ENCODE results near the gene LY86.

The LY86 gene

DNA sequence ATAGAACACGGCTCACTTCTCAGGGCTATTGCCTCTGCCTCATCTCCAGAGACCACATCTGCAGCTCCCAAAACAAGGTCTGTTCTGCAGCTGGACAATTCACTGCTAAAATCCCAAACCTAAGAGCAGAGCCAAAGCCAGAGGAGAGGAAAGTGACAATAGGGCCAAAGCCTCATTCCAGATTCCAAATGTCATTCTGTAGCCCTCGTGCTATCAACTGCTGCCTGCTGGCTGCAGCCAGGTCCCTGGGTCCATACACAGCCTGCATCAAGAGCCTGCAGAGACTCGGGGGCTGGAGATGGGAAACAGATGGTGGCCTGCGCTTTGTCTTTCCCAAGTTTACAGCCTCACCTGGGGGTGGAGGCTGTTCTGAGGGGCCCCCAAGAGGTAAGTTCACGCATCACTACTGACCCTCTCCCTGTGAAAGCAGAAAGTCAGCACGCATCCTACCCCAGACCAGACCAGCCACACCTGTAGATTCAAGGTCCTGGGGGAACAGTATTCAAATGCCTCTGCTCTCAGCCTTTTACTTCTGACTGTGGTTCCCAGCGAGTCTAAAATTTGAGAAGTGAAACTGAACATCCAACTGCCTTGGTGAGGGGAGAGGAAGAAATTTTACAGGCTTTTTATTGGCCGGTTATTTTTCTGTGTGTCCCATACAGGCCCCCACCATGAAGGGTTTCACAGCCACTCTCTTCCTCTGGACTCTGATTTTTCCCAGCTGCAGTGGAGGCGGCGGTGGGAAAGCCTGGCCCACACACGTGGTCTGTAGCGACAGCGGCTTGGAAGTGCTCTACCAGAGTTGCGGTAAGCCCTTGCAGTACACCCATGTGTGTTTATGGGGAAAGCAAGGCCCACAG, at the start of gene LY86:
LY86 (plus strand) TSS at position 657 of the 860 bp plus-strand sequence; CDS start at position 672, 15 bp downstream.
- Mint-ChIP-seq H3K36me3 (peaks cover 50% of the 10 kb centered on the region), H3K4me1 (peaks cover 95% of the 10 kb centered on the region), H3K9me3 (peaks cover 5% of the 10 kb centered on the region), H3K27me3 (no peaks in the 10 kb centered on the region), H3K27ac (peak within 1 kb of the TSS; percentile 99), H3K4me3 (peak within 1 kb of the TSS; percentile 74)
- DNase-seq: peak; percentile 58
- CTCF ChIA-PET: interaction anchor here (0.7 to 1.2 kb wide), 4 partner anchors 17 to 139 kb away, joined by 3 read pairs; no protein-coding TSS in a partner anchor

DNA sequence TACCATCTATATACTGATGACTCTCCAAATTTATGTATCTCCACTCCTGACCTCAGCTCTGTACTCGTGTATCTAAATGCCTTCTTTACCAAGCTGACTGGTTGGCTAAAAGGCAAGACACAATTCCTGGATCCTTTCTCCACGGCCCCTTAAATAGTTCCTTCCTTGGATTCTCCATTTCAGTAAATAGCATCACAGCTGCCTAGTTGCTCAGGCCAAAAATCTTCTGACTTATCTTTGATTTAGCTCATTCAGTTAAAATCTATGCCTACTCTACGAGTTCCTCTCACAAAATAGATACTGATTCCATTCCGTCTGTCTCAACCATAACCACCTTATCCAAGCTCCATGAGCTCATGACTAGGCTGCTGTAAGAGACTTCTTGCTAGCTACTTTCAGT, 49.5 kb upstream of the LY86 start:
- DNase-seq: no peak
- Mint-ChIP-seq H3K27me3 (peaks cover 57% of the 10 kb centered on the region), H3K4me3 (no peak overlapping the region), H3K4me1 (peaks cover 10% of the 10 kb centered on the region), H3K36me3 (peaks cover 1% of the 10 kb centered on the region), H3K27ac (no peak overlapping the region), H3K9me3 (no peaks in the 10 kb centered on the region)
- CTCF ChIA-PET: no interaction called here

DNA sequence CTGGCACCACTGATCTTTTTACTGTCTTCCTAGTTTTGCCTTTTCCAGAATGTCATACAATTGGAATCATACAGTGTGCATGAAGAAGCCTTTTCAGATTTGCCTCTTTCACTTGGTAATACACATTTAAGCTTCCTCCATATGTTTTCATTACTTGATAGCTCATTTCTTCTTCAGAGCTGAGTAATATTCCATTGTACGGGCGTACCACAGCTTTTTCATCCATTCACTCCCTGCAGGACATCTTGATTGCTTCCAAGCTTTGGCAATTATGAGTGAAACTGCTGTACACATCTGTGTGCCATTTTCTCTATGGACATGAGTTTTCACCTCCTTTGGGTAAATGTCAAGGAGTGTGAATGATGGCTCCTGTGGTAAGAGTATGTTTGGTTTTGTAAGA, 46.2 kb upstream of the LY86 start:
- H3K36me3 Mint-ChIP-seq: no peaks in the 10 kb centered on the region
- no peak for DNase-seq
- CTCF ChIA-PET: no interaction called here
- peaks cover 78% of the 10 kb centered on the region for H3K27me3 Mint-ChIP-seq
- no peaks in the 10 kb centered on the region for H3K9me3 Mint-ChIP-seq
- no peak overlapping the region for H3K27ac Mint-ChIP-seq
- H3K4me1 Mint-ChIP-seq: peaks cover 19% of the 10 kb centered on the region
- no peak overlapping the region for H3K4me3 Mint-ChIP-seq

DNA sequence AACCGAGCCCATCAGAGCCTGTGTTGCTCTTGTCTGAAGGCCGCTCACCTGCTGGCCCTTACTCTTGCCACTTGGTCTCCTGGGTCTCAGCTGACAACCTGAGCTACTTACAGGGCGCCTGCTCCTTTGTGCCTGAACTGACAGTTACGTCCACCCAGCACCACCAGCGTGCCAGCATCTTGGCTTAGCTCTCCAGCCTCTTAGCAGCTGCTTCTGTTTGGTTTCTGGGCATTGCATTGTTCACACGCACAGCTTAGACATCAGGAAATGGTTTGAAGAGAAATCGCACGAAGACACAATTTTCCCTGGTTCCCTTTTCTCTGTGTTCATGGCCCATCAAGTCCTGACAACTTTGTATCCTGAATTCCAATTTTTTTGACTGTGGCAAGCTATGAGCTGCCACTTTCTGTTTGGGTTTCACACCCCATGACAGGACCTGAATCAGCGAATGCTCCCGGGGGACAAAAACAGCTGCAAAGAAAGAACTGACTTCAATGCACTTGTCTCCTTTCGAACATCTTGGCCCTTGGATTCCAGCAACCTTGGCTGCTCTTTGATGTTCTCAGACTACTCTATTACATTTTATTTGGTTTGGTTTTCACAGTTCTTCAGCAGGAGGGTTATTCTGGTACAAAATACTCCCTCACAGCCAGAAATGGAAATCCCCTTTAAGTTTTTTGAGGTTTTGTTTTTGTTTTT, 45.2 kb upstream of the LY86 start:
- H3K27ac Mint-ChIP-seq: no peak overlapping the region
- H3K27me3 Mint-ChIP-seq: peaks cover 82% of the 10 kb centered on the region
- CTCF ChIA-PET: interaction anchor here (0.6 kb wide), 1 partner anchor 978 kb away, joined by 4 read pairs; no protein-coding TSS in a partner anchor
- DNase-seq: no peak
- no peaks in the 10 kb centered on the region for H3K36me3 Mint-ChIP-seq
- H3K4me1 Mint-ChIP-seq: peaks cover 20% of the 10 kb centered on the region
- no peaks in the 10 kb centered on the region for H3K9me3 Mint-ChIP-seq
- H3K4me3 Mint-ChIP-seq: no peak overlapping the region

DNA sequence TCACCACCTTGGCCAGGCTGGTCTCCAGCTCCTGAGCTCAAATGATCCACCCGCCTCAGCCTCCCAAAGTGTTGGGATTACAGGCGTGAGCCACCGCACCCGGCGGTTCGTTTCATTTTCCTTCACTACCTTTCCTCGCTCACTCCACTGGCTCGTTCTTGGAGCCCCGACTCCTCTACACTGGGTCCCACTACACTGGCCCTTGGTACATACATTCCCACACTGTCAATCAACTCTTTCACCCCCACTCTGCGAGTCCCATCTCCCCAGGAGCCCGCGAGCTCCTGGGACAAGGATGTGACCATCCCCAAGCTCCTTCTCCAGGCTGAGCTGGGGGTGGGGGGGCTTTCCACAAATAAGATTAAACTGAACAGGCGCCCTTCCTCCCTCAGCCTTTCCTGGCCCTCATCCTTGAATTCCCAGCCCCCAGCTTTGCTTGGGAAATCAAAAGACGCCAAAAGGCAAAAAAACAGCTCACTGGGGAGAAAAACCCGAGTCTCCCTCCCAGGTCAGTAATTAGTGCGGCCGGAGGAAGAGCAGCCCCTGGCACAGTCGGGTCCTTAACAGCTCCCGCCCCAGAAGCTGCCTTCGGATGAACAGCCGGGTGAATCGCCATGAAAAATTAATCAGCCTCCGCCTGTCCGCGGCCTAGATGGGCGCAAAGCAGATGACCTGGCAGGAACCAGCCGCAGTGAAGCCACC, 42.8 kb upstream of the LY86 start:
- Mint-ChIP-seq H3K9me3 (no peaks in the 10 kb centered on the region), H3K4me3 (no peak overlapping the region), H3K36me3 (no peaks in the 10 kb centered on the region), H3K27ac (no peak overlapping the region), H3K27me3 (peaks cover 93% of the 10 kb centered on the region), H3K4me1 (peaks cover 14% of the 10 kb centered on the region)
- CTCF ChIA-PET: interaction anchor here (0.6 to 4.2 kb wide), 5 partner anchors 8 to 1571 kb away, joined by 3 to 36 read pairs (median 5); no protein-coding TSS in a partner anchor
- DNase-seq: no peak

DNA sequence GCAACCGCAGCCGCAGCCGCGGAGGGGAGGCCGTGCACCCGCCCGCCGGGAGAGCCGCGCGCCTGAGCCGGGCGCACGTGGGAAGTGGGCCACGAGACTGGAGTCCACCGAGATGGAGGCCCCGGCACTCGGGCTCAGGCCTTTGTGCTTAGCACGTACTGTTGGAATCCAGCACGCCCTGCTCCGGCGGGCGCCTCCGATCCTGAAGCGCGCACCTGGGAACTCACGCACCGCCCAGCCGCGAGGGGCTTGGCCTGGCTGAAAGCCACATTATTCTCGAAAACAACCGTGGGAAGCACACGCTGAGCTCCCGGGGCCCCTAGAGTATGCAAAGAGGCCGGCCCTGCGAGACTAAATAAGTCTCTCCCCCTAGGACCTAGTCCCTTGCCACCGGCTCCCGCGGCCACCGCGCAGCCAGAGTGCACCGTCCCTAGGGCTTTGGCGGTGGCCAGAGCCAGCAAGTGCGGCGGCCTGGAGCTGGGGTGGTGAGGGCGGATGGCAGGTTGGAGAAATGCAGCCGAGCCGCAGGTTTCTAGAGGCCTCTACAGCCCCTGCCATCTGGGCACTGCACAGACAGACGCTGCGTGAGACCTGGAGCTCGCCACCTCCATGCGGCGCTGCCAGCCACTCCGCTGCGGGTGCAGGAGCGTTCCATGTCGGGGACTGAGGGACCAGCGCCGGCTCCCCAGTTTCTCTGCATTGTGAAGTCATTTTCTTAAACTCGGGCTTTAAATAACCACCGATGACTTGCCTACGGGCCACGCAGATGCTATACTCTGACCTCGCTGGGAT, 42.0 kb upstream of the LY86 start:
- peak overlapping the region; percentile 47 for H3K4me3 Mint-ChIP-seq
- CTCF ChIA-PET: interaction anchor here (0.6 to 4.2 kb wide), 20 partner anchors 9 to 1572 kb away, joined by 3 to 36 read pairs (median 3); no protein-coding TSS in a partner anchor
- peak; percentile 59 for DNase-seq
- no peak overlapping the region for H3K27ac Mint-ChIP-seq
- no peaks in the 10 kb centered on the region for H3K36me3 Mint-ChIP-seq
- H3K4me1 Mint-ChIP-seq: peaks cover 14% of the 10 kb centered on the region
- H3K27me3 Mint-ChIP-seq: peaks cover 86% of the 10 kb centered on the region
- no peaks in the 10 kb centered on the region for H3K9me3 Mint-ChIP-seq

DNA sequence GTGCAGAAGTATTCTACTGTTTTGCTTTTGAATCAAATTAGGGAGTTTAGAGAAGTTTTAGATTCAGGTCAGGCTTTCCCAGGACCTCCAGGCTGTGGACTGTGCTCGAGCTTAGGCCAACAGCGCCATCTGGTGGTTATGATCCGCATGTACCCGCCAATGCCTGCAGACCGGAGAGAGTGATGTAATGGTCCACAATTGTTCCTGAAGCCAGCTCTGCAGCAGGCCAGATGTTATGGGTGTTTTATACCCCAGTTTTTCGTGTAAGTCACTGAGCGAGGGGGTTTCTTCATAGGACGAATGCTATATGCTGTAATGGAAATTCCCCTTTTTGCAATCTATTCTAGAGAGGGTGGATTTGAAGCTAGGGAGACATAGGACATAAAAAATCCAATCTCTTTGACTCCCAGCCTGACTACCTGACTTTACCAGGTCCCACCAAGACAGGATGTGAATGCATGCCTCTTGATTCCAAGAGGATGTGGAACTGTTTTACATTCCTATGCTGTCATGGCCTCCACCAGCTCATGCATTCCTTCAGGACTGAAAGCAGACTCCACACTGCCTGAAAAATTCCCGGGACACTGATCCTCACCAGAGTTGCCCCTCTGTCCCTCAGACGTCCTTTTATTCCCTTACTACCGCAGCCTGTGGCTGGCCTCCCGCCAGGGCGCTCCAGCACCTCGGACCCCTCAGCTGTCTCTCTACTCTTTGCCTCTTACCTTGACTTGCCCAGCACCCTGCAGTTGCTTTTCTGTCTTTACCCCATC, 41.2 kb upstream of the LY86 start:
- H3K9me3 Mint-ChIP-seq: no peaks in the 10 kb centered on the region
- H3K4me3 Mint-ChIP-seq: peak overlapping the region; percentile 47
- CTCF ChIA-PET: interaction anchor here (0.6 to 4.2 kb wide), 26 partner anchors 10 to 1404 kb away, joined by 3 to 36 read pairs (median 3); no protein-coding TSS in a partner anchor
- H3K27ac Mint-ChIP-seq: no peak overlapping the region
- peaks cover 85% of the 10 kb centered on the region for H3K27me3 Mint-ChIP-seq
- H3K4me1 Mint-ChIP-seq: peaks cover 14% of the 10 kb centered on the region
- H3K36me3 Mint-ChIP-seq: no peaks in the 10 kb centered on the region
- DNase-seq: peak; percentile 87

DNA sequence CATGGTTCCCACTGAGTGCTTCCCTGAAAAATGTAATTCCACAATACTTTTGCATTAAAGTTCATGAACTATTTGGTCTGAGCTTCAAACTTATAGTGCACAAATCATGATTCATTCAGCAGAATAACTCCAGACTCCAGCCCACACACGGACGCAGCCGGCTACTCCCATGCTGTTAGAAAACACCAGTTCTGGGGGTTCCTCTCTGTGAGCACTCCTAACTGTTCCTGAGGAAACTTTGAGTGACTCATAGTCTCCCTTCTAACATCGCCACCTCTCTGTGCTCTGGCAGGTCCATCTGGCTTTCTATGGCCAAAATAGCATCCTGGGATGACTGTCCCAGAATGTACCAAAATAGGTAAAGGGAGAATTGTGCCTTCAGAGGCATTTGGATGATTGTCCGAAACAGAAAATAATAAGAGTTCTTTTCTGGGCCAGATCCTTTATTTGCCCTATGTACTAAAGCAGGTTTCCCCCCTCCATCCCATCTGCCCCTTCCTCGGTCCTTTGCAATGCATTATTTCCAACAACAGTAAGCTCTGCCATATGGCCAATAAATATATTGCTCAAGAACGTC, 32.3 kb upstream of the LY86 start:
- Mint-ChIP-seq H3K9me3 (no peaks in the 10 kb centered on the region), H3K27me3 (peaks cover 33% of the 10 kb centered on the region), H3K27ac (no peak overlapping the region), H3K36me3 (peaks cover 5% of the 10 kb centered on the region), H3K4me3 (no peak overlapping the region), H3K4me1 (peaks cover 53% of the 10 kb centered on the region)
- no peak for DNase-seq
- CTCF ChIA-PET: interaction anchor here (0.6 to 4.4 kb wide), 14 partner anchors 9 to 315 kb away, joined by 3 to 35 read pairs (median 4); no protein-coding TSS in a partner anchor

DNA sequence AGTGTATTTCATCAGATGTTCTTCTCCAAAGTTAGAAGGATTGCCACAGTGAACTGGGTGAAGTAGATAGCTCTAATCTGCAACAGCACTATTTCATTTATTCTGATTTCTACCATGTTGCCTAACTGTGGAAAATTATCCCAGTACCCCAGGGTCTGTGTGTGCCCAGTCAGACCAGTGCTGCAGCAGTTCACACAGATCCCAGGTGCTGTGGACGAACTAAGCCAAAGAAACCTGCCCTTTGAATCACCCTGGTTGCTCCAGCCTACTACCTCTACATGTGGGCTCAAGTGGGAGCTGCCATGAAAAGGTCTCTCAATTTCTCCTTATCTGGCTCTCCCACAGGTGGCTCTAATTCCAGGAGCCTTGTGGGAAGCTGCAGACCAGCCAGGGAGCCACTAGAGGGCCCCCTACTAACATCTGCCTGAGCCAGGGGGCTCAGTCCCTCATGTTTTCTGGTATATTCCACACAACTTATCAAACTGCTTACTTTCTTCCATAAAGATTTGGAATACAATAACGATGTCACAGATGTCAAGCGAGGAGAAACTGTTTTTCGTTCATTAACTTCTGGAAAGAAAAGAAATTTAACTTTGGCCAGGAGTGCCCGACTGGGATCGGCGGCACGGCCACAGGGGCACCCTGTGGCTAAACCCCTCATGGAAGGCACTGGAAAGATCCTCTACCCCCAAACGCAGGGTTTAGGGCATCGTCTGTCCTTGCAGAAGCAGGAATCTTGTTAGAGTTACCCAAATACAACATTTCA, 31.6 kb upstream of the LY86 start:
- Mint-ChIP-seq H3K4me1 (peaks cover 59% of the 10 kb centered on the region), H3K27ac (no peak overlapping the region), H3K36me3 (peaks cover 8% of the 10 kb centered on the region), H3K9me3 (no peaks in the 10 kb centered on the region), H3K4me3 (no peak overlapping the region), H3K27me3 (peaks cover 29% of the 10 kb centered on the region)
- CTCF ChIA-PET: interaction anchor here (0.6 to 4.4 kb wide), 13 partner anchors 10 to 163 kb away, joined by 3 to 35 read pairs (median 4); no protein-coding TSS in a partner anchor
- DNase-seq: peak; percentile 71

DNA sequence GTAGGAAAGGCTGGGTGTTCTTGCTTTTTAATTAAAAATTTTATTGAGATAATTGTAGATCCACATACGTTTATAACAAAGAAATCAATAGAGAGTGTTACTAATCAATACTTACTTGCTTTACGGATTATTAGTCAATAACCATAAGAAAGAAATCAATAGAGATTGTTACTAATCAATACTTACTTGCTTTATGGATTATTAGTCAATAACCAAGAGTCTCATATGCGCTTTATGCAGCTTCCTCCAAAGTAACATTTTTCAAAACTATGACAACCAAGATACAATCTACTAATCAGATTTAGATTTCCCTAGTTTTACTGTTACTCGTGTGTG, 31.0 kb upstream of the LY86 start:
- DNase-seq: no peak
- H3K36me3 Mint-ChIP-seq: peaks cover 11% of the 10 kb centered on the region
- H3K27ac Mint-ChIP-seq: no peak overlapping the region
- H3K4me1 Mint-ChIP-seq: peaks cover 63% of the 10 kb centered on the region
- CTCF ChIA-PET: interaction anchor here (1.0 to 4.4 kb wide), 11 partner anchors 10 to 122 kb away, joined by 3 to 35 read pairs (median 3); no protein-coding TSS in a partner anchor
- H3K4me3 Mint-ChIP-seq: no peak overlapping the region
- H3K9me3 Mint-ChIP-seq: peaks cover 4% of the 10 kb centered on the region
- H3K27me3 Mint-ChIP-seq: peaks cover 25% of the 10 kb centered on the region

DNA sequence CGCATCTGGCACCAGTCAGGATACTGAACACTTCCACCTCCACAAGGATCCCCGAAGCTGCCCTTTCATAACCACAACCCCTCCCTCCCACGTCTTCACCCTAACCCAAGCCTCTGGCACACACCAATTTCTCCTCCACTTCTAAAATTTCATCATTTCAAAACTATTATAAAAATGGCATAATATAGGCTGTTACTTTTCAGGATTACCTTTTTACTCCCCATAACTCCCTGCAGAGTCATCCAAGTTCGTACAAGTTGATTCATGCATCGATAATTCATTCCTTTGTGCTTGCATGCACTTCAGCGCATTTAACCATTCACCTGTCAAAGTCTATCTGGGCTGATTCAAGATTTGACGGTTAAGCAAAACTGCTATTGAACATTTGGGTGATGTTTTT, 30.6 kb upstream of the LY86 start:
- Mint-ChIP-seq H3K36me3 (peaks cover 14% of the 10 kb centered on the region), H3K27ac (no peak overlapping the region), H3K27me3 (peaks cover 24% of the 10 kb centered on the region), H3K4me3 (no peak overlapping the region), H3K4me1 (peaks cover 66% of the 10 kb centered on the region), H3K9me3 (peaks cover 6% of the 10 kb centered on the region)
- DNase-seq: no peak
- CTCF ChIA-PET: interaction anchor here (0.9 to 4.4 kb wide), 12 partner anchors 10 to 236 kb away, joined by 3 to 35 read pairs (median 4); no protein-coding TSS in a partner anchor

All from activated naive CD4-positive, alpha-beta T cell treated with anti-CD3 and anti-CD28 coated beads, Interleukin-2, amount 10 ng/mL, durations not matched to agents 7 days and 5 days (primary cell).